Measurements from ENCODE around the gene ECSIT.
A peak's percentile ranks its signal among the peaks of the same experiment; 100 is the strongest.
"Not testable (repeated sequence)": the region's sequence is repeated elsewhere in the genome, so short reads cannot be mapped to it uniquely, and the experiment has no call there.

The ECSIT gene

GRCh38 chr19:11461453-11461852 lies 67.5 kb downstream of the ECSIT start:
- Histone ChIP-seq H3K36me3 (ENCODE audit: insufficient read depth, low read length) (no peaks in the 10 kb centered on the region), H3K9me3 (ENCODE audit: insufficient read depth, low read depth, low read length) (no peaks in the 10 kb centered on the region), H4K20me1 (ENCODE audit: insufficient read depth, low read length, poor library complexity, severe bottlenecking) (no peaks in the 10 kb centered on the region), H3K4me3 (ENCODE audit: low read length, poor library complexity, severe bottlenecking) (no peak overlapping the region), H3K9ac (ENCODE audit: low read depth, low read length, poor library complexity, severe bottlenecking) (no peak overlapping the region), H3K9me2 (replicated peaks; ENCODE audit: low read depth, low read length) (no peaks in the 10 kb centered on the region), H3F3A (ENCODE audit: low read depth) (no peaks in the 10 kb centered on the region), H3K4me1 (ENCODE audit: insufficient read depth, low read length, poor library complexity, severe bottlenecking) (no peaks in the 10 kb centered on the region), H3K27me3 (ENCODE audit: insufficient read depth, low read length, poor library complexity, severe bottlenecking) (no peaks in the 10 kb centered on the region), H3K79me2 (ENCODE audit: insufficient read depth, low read length) (no peaks in the 10 kb centered on the region), H2AFZ (ENCODE audit: low read length) (no peak overlapping the region), H3K4me2 (ENCODE audit: low read depth, low read length, poor library complexity, severe bottlenecking) (no peak overlapping the region)
- TF ChIP-seq CTCF (conservative IDR thresholded peaks at IDR 0.05; ENCODE audit: low read length) (no peak), EZH2phosphoT487 (IDR thresholded peaks at IDR 0.05; ENCODE audit: borderline replicate concordance) (no peak)

- no peaks in the 10 kb centered on the region for H3K27me3 ChIP-seq (ENCODE audit: insufficient read depth, low read length, poor library complexity, severe bottlenecking)
- H3K9me3 ChIP-seq (ENCODE audit: insufficient read depth, low read depth, low read length) = no peaks in the 10 kb centered on the region
- no peaks in the 10 kb centered on the region for H3K79me2 ChIP-seq (ENCODE audit: insufficient read depth, low read length)
- H3K4me1 ChIP-seq (ENCODE audit: insufficient read depth, low read length, poor library complexity, severe bottlenecking) = no peaks in the 10 kb centered on the region
- H4K20me1 ChIP-seq (ENCODE audit: insufficient read depth, low read length, poor library complexity, severe bottlenecking) = no peaks in the 10 kb centered on the region
- TF ChIP-seq CTCF (conservative IDR thresholded peaks at IDR 0.05; ENCODE audit: low read length) (peak; percentile 53), EZH2phosphoT487 (IDR thresholded peaks at IDR 0.05; ENCODE audit: borderline replicate concordance) (no peak)
- H2AFZ ChIP-seq (ENCODE audit: low read length) = no peak overlapping the region
- no peak overlapping the region for H3K4me2 ChIP-seq (ENCODE audit: low read depth, low read length, poor library complexity, severe bottlenecking)
- no peaks in the 10 kb centered on the region for H3K9me2 ChIP-seq (replicated peaks; ENCODE audit: low read depth, low read length)
- H3F3A ChIP-seq (ENCODE audit: low read depth) = no peaks in the 10 kb centered on the region
- H3K36me3 ChIP-seq (ENCODE audit: insufficient read depth, low read length) = no peaks in the 10 kb centered on the region
- no peak overlapping the region for H3K4me3 ChIP-seq (ENCODE audit: low read length, poor library complexity, severe bottlenecking)
- H3K9ac ChIP-seq (ENCODE audit: low read depth, low read length, poor library complexity, severe bottlenecking) = no peak overlapping the region
Observed at GRCh38 chr19:11460207-11460606, 68.7 kb downstream of the ECSIT start.

GRCh38 chr19:11458912-11459311 lies 70.0 kb downstream of the ECSIT start:
- H3K4me2 ChIP-seq (ENCODE audit: low read depth, low read length, poor library complexity, severe bottlenecking); H3K9ac ChIP-seq (ENCODE audit: low read depth, low read length, poor library complexity, severe bottlenecking); H3K27me3 ChIP-seq (ENCODE audit: insufficient read depth, low read length, poor library complexity, severe bottlenecking); H4K20me1 ChIP-seq (ENCODE audit: insufficient read depth, low read length, poor library complexity, severe bottlenecking); H3K4me1 ChIP-seq (ENCODE audit: insufficient read depth, low read length, poor library complexity, severe bottlenecking); H3K79me2 ChIP-seq (ENCODE audit: insufficient read depth, low read length); H3K36me3 ChIP-seq (ENCODE audit: insufficient read depth, low read length); H3K9me2 ChIP-seq (replicated peaks; ENCODE audit: low read depth, low read length); H3K4me3 ChIP-seq (ENCODE audit: low read length, poor library complexity, severe bottlenecking); H2AFZ ChIP-seq (ENCODE audit: low read length); H3K9me3 ChIP-seq (ENCODE audit: insufficient read depth, low read depth, low read length); H3F3A ChIP-seq (ENCODE audit: low read depth): not testable (repeated sequence)

GRCh38 chr19:11458236-11458900 lies 70.6 kb downstream of the ECSIT start:
- Histone ChIP-seq H3K36me3 (ENCODE audit: insufficient read depth, low read length) (no peaks in the 10 kb centered on the region), H3K9ac (ENCODE audit: low read depth, low read length, poor library complexity, severe bottlenecking) (no peak overlapping the region), H2AFZ (ENCODE audit: low read length) (no peak overlapping the region), H3F3A (ENCODE audit: low read depth) (no peaks in the 10 kb centered on the region), H3K9me3 (ENCODE audit: insufficient read depth, low read depth, low read length) (no peaks in the 10 kb centered on the region), H3K4me1 (ENCODE audit: insufficient read depth, low read length, poor library complexity, severe bottlenecking) (no peaks in the 10 kb centered on the region), H3K9me2 (replicated peaks; ENCODE audit: low read depth, low read length) (no peaks in the 10 kb centered on the region), H3K79me2 (ENCODE audit: insufficient read depth, low read length) (no peaks in the 10 kb centered on the region), H3K4me2 (ENCODE audit: low read depth, low read length, poor library complexity, severe bottlenecking) (no peak overlapping the region), H3K27me3 (ENCODE audit: insufficient read depth, low read length, poor library complexity, severe bottlenecking) (no peaks in the 10 kb centered on the region), H4K20me1 (ENCODE audit: insufficient read depth, low read length, poor library complexity, severe bottlenecking) (no peaks in the 10 kb centered on the region), H3K4me3 (ENCODE audit: low read length, poor library complexity, severe bottlenecking) (no peak overlapping the region)
- TF ChIP-seq CTCF (conservative IDR thresholded peaks at IDR 0.05; ENCODE audit: low read length) = no peak
- TF ChIP-seq EZH2phosphoT487 (IDR thresholded peaks at IDR 0.05; ENCODE audit: borderline replicate concordance) = no peak

Measured in Loucy (cell line).